H1 (cell line): ENCODE results near the gene TBC1D9B. TPM values are rescaled to one million over a fixed set of nuclear protein-coding genes. Genes with fewer than 3 reads are reported as not detected.

Experiments used
- RAD21 ChIP-seq, 2 experiments: IDR thresholded peaks in 1 of 2; conservative IDR thresholded peaks in 1 of 2; 2 replicates each; pipeline ENCODE4 v1.6.1; 2011; ENCODE audit warnings: low read depth in 2 of 2, low read length in 2 of 2, improper control_type of control experiment in 1 of 2, inconsistent platforms in 1 of 2, mild to moderate bottlenecking in 1 of 2, moderate library complexity in 1 of 2
- RFX5 ChIP-seq: IDR thresholded peaks from 2 replicates; pipeline ENCODE4 v1.6.1; 2011; ENCODE audit warnings: low read depth, low read length, improper control_type of control experiment, borderline replicate concordance
- SIN3A ChIP-seq, 2 experiments: IDR thresholded peaks in 1 of 2; conservative IDR thresholded peaks in 1 of 2; 2 replicates each; pipeline ENCODE4 v1.6.1; 2011 to 2012; ENCODE audit warnings: low read length in 2 of 2, improper control_type of control experiment in 1 of 2, low read depth in 1 of 2, mild to moderate bottlenecking in 1 of 2
- TAF1 ChIP-seq: IDR thresholded peaks from 2 replicates; pipeline ENCODE4 v1.6.1; 2011; ENCODE audit warnings: mild to moderate bottlenecking, low read depth, low read length
- TCF12 ChIP-seq: IDR thresholded peaks from 2 replicates; pipeline ENCODE4 v1.6.1; 2011; ENCODE audit warnings: low read depth, mild to moderate bottlenecking, low read length
- polyA plus RNA-seq, 7 experiments: library from polyadenylated mRNA; depleted of rRNA in 3 of 7; stranded (reverse) in 5 of 7; unstranded in 2 of 7; fragments of >200 nt in 5 of 7; fragments of 200-250 nt in 2 of 7; gene quantifications; 1 replicate in 5 of 7; 2 replicates in 1 of 7; 4 replicates in 1 of 7; pipeline versions ENCODE4 v1.2.1 to v1.2.3, GENCODE V29; 2011 to 2013; ENCODE audit warnings: missing spikeins in 2 of 7, mixed read lengths in 2 of 7
- total RNA-seq: library from RNA; stranded (reverse); fragmentation: NEBNext Ultra II Directional; extraction: Animal tissue kit (Norgen Biotek cat#: 25700); gene quantifications from 2 replicates; pipeline ENCODE4 v1.2.1, GENCODE V29; 2021
- TF ChIP-seq, protein P1 (sequence below): IDR thresholded peaks from 2 replicates; pipeline ENCODE4 v1.6.1; 2011; ENCODE audit warnings: low read length, improper control_type of control experiment

TBC1D9B gene
- total and polyA plus RNA-seq, 2 of the 8 experiments (the other 6 are each of a cell fraction or from before 2014, with no cell fraction given) = 33.6 to 57.1 TPM

DNA sequence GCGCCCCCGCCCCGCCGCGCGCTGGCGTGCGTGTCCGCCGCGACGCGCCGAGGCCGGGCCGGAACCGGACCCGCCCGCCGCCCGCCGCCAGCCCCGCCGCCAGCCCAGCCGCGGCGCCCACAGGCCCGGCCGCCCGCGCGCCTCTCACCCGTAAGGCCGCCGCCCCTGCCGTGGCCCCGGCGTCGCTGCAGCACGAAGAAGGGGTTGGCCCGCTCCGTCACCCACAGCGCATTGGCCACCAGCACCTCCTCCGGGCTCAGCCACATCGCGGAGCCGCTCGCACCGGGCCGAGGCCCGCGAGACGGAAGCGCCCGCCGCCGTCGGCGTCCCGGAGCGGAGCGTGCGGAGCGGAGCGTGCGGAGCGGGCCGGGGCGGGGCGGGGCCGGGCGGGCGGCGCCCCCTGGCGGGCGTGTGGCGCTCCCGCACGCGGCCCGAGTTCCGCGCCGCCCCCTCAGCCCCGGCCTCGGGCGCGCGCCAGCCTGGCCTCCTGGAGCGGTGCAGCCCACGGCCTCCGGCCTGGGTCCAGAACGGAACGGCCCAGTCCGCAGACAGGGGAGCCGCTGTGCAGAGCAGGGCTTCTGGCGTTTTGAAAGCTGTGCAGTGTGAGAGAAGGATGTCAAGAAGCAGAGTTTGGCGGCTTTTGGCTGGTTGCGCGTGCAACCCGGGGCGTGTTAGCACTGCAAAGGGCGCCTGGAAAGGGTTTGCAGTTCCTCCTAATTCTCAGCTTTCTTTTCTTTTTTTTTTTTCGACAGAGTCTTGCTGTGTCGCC lies at the start of gene TBC1D9B (continued):
- TF ChIP-seq, protein P1, sequence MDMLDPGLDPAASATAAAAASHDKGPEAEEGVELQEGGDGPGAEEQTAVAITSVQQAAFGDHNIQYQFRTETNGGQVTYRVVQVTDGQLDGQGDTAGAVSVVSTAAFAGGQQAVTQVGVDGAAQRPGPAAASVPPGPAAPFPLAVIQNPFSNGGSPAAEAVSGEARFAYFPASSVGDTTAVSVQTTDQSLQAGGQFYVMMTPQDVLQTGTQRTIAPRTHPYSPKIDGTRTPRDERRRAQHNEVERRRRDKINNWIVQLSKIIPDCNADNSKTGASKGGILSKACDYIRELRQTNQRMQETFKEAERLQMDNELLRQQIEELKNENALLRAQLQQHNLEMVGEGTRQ = no peak
- TF ChIP-seq RAD21 (IDR thresholded peaks at IDR 0.05 in 1 of 2, conservative IDR thresholded peaks at IDR 0.05 in 1 of 2; ENCODE audit: low read depth in 2 of 2, low read length in 2 of 2) (peak in 1 of 2 experiments; percentile 0; a peak in 2 of 4 replicates), RFX5 (no peak), TAF1 (peak; percentile 36; the same call in 1 of the 2 replicates), TCF12 (no peak), SIN3A (conservative IDR thresholded peaks at IDR 0.05 in 1 of 2, IDR thresholded peaks at IDR 0.05 in 1 of 2; ENCODE audit: low read depth in 1 of 2, low read length in 2 of 2) (peak in 1 of 2 experiments; percentile 61; a peak in 1 of 4 replicates)
- TF ChIP-seq, all 59 proteins: peak for 12
